Measurements from ENCODE around the gene PSMA7. TPM values are rescaled to one million over a fixed set of nuclear protein-coding genes. Genes with fewer than 3 reads are reported as not detected.

The PSMA7 gene
- polyA plus RNA-seq, 1 of the 3 experiments (the other 2 are of a cell fraction): 801 TPM

GRCh38 chr20:62126141-62126540, 17.1 kb downstream of the PSMA7 start:
- Histone ChIP-seq H3K4me1 (ENCODE audit: control insufficient read depth in 1 of 2, insufficient read depth in 2 of 2, low read depth in 1 of 2, low read length in 1 of 2) (peaks cover 9 to 15% of the 10 kb centered on the region in 2 experiments; a peak in 3 of 4 replicates), H3F3A (replicated peaks; ENCODE audit: insufficient read depth) (peaks cover 4% of the 10 kb centered on the region), H3K79me2 (ENCODE audit: insufficient read depth) (peaks cover 59% of the 10 kb centered on the region), H3K27me3 (ENCODE audit: insufficient read depth) (no peaks in the 10 kb centered on the region), H4K20me1 (ENCODE audit: insufficient read depth) (peaks cover 43% of the 10 kb centered on the region), H3K9ac (no peak overlapping the region), H3K9me2 (no peaks in the 10 kb centered on the region), H3K4me3 (ENCODE audit: low read depth in 2 of 2, low read length in 1 of 2) (no peak overlapping the region), H3K4me2 (no peak overlapping the region), H2AFZ (ENCODE audit: low read depth) (no peak overlapping the region), H3K27ac (ENCODE audit: low read depth in 2 of 2, low read length in 1 of 2) (no peak overlapping the region), H3K36me3 (replicated peaks in 1 of 2; ENCODE audit: control insufficient read depth in 1 of 2, insufficient read depth in 2 of 2, low read length in 1 of 2) (peaks cover 38 to 61% of the 10 kb centered on the region in 2 experiments), H3K9me3 (no peaks in the 10 kb centered on the region)
- no peak for DNase-seq
- ChIA-PET POLR2A (interaction anchor here (0.6 kb wide), 1 partner anchor 41 kb away, joined by 4 read pairs; no protein-coding TSS in a partner anchor), CTCF (interaction anchor here (1.2 to 6.2 kb wide), 4 partner anchors 10 to 115 kb away, joined by 3 to 44 read pairs (median 13); no protein-coding TSS in a partner anchor)
- 96% methylated on average over 19 of the region's 20 CpGs for WGBS (ENCODE audit: low lambda C conversion rate)
- TF ChIP-seq TAF1 (IDR thresholded peaks at IDR 0.05; ENCODE audit: borderline replicate concordance, low read depth, low read length) (no peak), EZH2phosphoT487 (IDR thresholded peaks at IDR 0.05; ENCODE audit: borderline replicate concordance, low read depth) (no peak), TEAD4 (IDR thresholded peaks at IDR 0.05; ENCODE audit: borderline replicate concordance, insufficient read depth) (no peak), TCF12 (IDR thresholded peaks at IDR 0.05) (no peak), POLR2AphosphoS5 (IDR thresholded peaks at IDR 0.05; ENCODE audit: low read depth, low read length) (no peak), CHD2 (IDR thresholded peaks at IDR 0.05; ENCODE audit: low read length, partially characterized antibody) (no peak), SIN3A (IDR thresholded peaks at IDR 0.05; ENCODE audit: borderline replicate concordance, low read depth, low read length) (no peak), SMC3 (IDR thresholded peaks at IDR 0.05; ENCODE audit: low read depth, low read length) (no peak), CTCF (IDR thresholded peaks at IDR 0.05) (no peak)

- WGBS (ENCODE audit: low lambda C conversion rate): 53% methylated on average over 17 of the region's 19 CpGs
- peaks cover 38% of the 10 kb centered on the region for H4K20me1 ChIP-seq (ENCODE audit: insufficient read depth)
- H3K27ac ChIP-seq (ENCODE audit: low read depth in 2 of 2, low read length in 1 of 2): peak overlapping the region; percentile 36 to 87; a peak in 2 of 4 replicates
- peaks cover 9 to 15% of the 10 kb centered on the region in 2 experiments; a peak in 3 of 4 replicates for H3K4me1 ChIP-seq (ENCODE audit: control insufficient read depth in 1 of 2, insufficient read depth in 2 of 2, low read depth in 1 of 2, low read length in 1 of 2)
- no peaks in the 10 kb centered on the region for H3K27me3 ChIP-seq (ENCODE audit: insufficient read depth)
- H3F3A ChIP-seq (replicated peaks; ENCODE audit: insufficient read depth): peaks cover 6% of the 10 kb centered on the region
- peaks cover 51% of the 10 kb centered on the region for H3K79me2 ChIP-seq (ENCODE audit: insufficient read depth)
- peaks cover 26 to 37% of the 10 kb centered on the region in 2 experiments for H3K36me3 ChIP-seq (replicated peaks in 1 of 2; ENCODE audit: control insufficient read depth in 1 of 2, insufficient read depth in 2 of 2, low read length in 1 of 2)
- peak overlapping the region; percentile 78 to 82 for H3K4me3 ChIP-seq (ENCODE audit: low read depth in 2 of 2, low read length in 1 of 2)
- no peak for DNase-seq
- no peaks in the 10 kb centered on the region for H3K9me3 ChIP-seq
- peak overlapping the region; percentile 98 for H3K4me2 ChIP-seq
- TF ChIP-seq CTCF (IDR thresholded peaks at IDR 0.05): peak; percentile 19; the same call in 1 of the 2 replicates
- no peak for TF ChIP-seq CHD2 (IDR thresholded peaks at IDR 0.05; ENCODE audit: low read length, partially characterized antibody)
- ChIA-PET CTCF (interaction anchor here (1.0 to 6.2 kb wide), 7 partner anchors 10 to 113 kb away, joined by 3 to 44 read pairs (median 4); partner anchors contain the start of genes PSMA7 and SS18L1), POLR2A (interaction anchor here (1.2 to 3.8 kb wide), 2 partner anchors 57 to 59 kb away, joined by 3 to 41 read pairs; partner anchors contain the start of gene TAF4)
- no peaks in the 10 kb centered on the region for H3K9me2 ChIP-seq
- H3K9ac ChIP-seq: peak overlapping the region; percentile 70
- no peak overlapping the region for H2AFZ ChIP-seq (ENCODE audit: low read depth)
Observed at GRCh38 chr20:62123450-62124118, 19.6 kb downstream of the PSMA7 start.
